IMR-90 (cell line): ENCODE measurements around the gene ADRA2C.

ENCODE experiments used
- BHLHE40 ChIP-seq: fragments of 150-350 bp; IDR thresholded peaks from 2 replicates; pipeline ENCODE4 v1.6.1; 2016; ENCODE audit warnings: mild to moderate bottlenecking, low read depth, low read length
- CEBPB ChIP-seq: IDR thresholded peaks from 2 replicates; pipeline ENCODE4 v1.6.1; 2012; ENCODE audit warnings: low read depth, low read length, improper control_type of control experiment
- CHD1 ChIP-seq: IDR thresholded peaks from 2 replicates; pipeline ENCODE4 v1.6.1; 2012; ENCODE audit warnings: low read depth, low read length, improper control_type of control experiment
- CTCF ChIP-seq: conservative IDR thresholded peaks from 2 replicates; pipeline ENCODE4 v1.5.1; 2012; ENCODE audit warnings: mild to moderate bottlenecking, low read depth, low read length, improper control_type of control experiment
- MAFK ChIP-seq: IDR thresholded peaks from 2 replicates; pipeline ENCODE4 v1.6.1; 2012; ENCODE audit warnings: low read depth, low read length, improper control_type of control experiment
- MAZ ChIP-seq: IDR thresholded peaks from 2 replicates; pipeline ENCODE4 v1.6.1; 2012; ENCODE audit warnings: low read depth, mild to moderate bottlenecking, low read length, improper control_type of control experiment, moderate library complexity, borderline replicate concordance
- POLR2A ChIP-seq: IDR thresholded peaks from 2 replicates; pipeline ENCODE4 v1.6.1; 2012; ENCODE audit warnings: mild to moderate bottlenecking, low read depth, low read length
- RAD21 ChIP-seq: IDR thresholded peaks from 2 replicates; pipeline ENCODE4 v1.6.1; 2012; ENCODE audit warnings: low read length, improper control_type of control experiment
- USF2 ChIP-seq: fragments of 150-350 bp; IDR thresholded peaks from 2 replicates; pipeline ENCODE4 v1.6.1; 2017; ENCODE audit warnings: mild to moderate bottlenecking, antibody characterized with exemption, low read length, low read depth
- TF ChIP-seq, protein P1 (sequence below): fragments of 150-350 bp; IDR thresholded peaks from 2 replicates; pipeline ENCODE4 v1.6.1; 2016; ENCODE audit warnings: low read depth, mild to moderate bottlenecking, low read length, moderate library complexity, borderline replicate concordance

- TF ChIP-seq CTCF (no peak), MAZ (no peak), POLR2A (no peak), CEBPB (no peak), MAFK (no peak), BHLHE40 (no peak), USF2 (no peak), RAD21 (no peak), CHD1 (no peak)
- TF ChIP-seq, protein P1, sequence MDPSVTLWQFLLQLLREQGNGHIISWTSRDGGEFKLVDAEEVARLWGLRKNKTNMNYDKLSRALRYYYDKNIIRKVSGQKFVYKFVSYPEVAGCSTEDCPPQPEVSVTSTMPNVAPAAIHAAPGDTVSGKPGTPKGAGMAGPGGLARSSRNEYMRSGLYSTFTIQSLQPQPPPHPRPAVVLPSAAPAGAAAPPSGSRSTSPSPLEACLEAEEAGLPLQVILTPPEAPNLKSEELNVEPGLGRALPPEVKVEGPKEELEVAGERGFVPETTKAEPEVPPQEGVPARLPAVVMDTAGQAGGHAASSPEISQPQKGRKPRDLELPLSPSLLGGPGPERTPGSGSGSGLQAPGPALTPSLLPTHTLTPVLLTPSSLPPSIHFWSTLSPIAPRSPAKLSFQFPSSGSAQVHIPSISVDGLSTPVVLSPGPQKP = no peak
Measured at GRCh38 chr4:3781193-3781886, 15.2 kb downstream of the ADRA2C start.
